GM18505 (cell line): ENCODE data around the gene HS6ST2.

Experiments
- ATAC-seq: cut with Tn5 transposase; IDR thresholded peaks from one replicate; pipeline ENCODE4 v1.9.1; 2021; ENCODE audit not compliant: unreplicated experiment
- POLR2A ChIP-seq: IDR thresholded peaks from 4 replicates; pipeline ENCODE4 v1.6.1; 2011; ENCODE audit warnings: borderline replicate concordance; ENCODE audit not compliant: insufficient read depth, insufficient read length; ENCODE audit errors: extremely low read depth

Gene HS6ST2

GRCh38 chrX:132676561-132677186 is 281.8 kb downstream of the HS6ST2 start:
- no peak for ATAC-seq
- TF ChIP-seq POLR2A, result no peak

- no peak for ATAC-seq
- TF ChIP-seq POLR2A, result no peak
Observed at GRCh38 chrX:132676102-132676501, 282.3 kb downstream of the HS6ST2 start.

GRCh38 chrX:132673331-132673730 is 285.1 kb downstream of the HS6ST2 start:
- TF ChIP-seq POLR2A, result no peak
- ATAC-seq, result no peak

GRCh38 chrX:132671229-132671641 is 287.2 kb downstream of the HS6ST2 start:
- ATAC-seq, result no peak
- no peak for TF ChIP-seq POLR2A

- ATAC-seq, result no peak
- no peak for TF ChIP-seq POLR2A
Observed at GRCh38 chrX:132669142-132669541, 289.3 kb downstream of the HS6ST2 start.

- no peak for TF ChIP-seq POLR2A
- ATAC-seq, result no peak
Observed at GRCh38 chrX:132668178-132668577, 290.3 kb downstream of the HS6ST2 start.

- ATAC-seq, result no peak
- no peak for TF ChIP-seq POLR2A
Observed at GRCh38 chrX:132665676-132666075, 292.8 kb downstream of the HS6ST2 start.

- ATAC-seq, result no peak
- TF ChIP-seq POLR2A, result no peak
Observed at GRCh38 chrX:132664273-132664672, 294.2 kb downstream of the HS6ST2 start.

- TF ChIP-seq POLR2A, result no peak
- ATAC-seq, result no peak
Observed at GRCh38 chrX:132662844-132663243, 295.6 kb downstream of the HS6ST2 start.

- TF ChIP-seq POLR2A, result no peak
- ATAC-seq, result no peak
Observed at GRCh38 chrX:132657876-132658275, 300.6 kb downstream of the HS6ST2 start.

GRCh38 chrX:132652871-132653270 is 305.6 kb downstream of the HS6ST2 start:
- no peak for TF ChIP-seq POLR2A
- no peak for ATAC-seq

GRCh38 chrX:132651421-132652086 is 306.9 kb downstream of the HS6ST2 start:
- no peak for ATAC-seq

GRCh38 chrX:132648895-132649294 is 309.5 kb downstream of the HS6ST2 start:
- TF ChIP-seq POLR2A, result no peak
- ATAC-seq, result no peak

More at GRCh38 chrX:132651421-132652086, 306.9 kb downstream of the HS6ST2 start:
- TF ChIP-seq POLR2A, result no peak

GRCh38 chrX:132639446-132639845 is 319.0 kb downstream of the HS6ST2 start:
- no peak for ATAC-seq

More at GRCh38 chrX:132639446-132639845, 319.0 kb downstream of the HS6ST2 start:
- TF ChIP-seq POLR2A, result no peak
